Liver (tissue), 9 donors: Measurements from ENCODE around the gene HSPB9. TPM values are rescaled to one million over a fixed set of nuclear protein-coding genes. Genes with fewer than 3 reads are reported as not detected.

Experiments
- DNase-seq: peaks from one replicate; pipeline ENCODE4 v3.0.0-alpha.2; 2017; ENCODE audit warnings: low spot score
- H3K27ac ChIP-seq, 2 donors: one replicate each; pipeline ENCODE4 v1.7.0; 2013; ENCODE audit warnings: inconsistent platforms in 2 of 2, low read length in 2 of 2, control low read depth in 1 of 2, low read depth in 1 of 2, mild to moderate bottlenecking in 1 of 2
- H3K27me3 ChIP-seq, 4 donors: one replicate each; pipeline versions ENCODE4 v1.6.1 to v1.7.0; 2013; ENCODE audit warnings: low read length in 3 of 4, inconsistent platforms in 1 of 4, mild to moderate bottlenecking in 1 of 4, moderate library complexity in 1 of 4; ENCODE audit not compliant: control insufficient read depth in 4 of 4, insufficient read depth in 4 of 4
- H3K36me3 ChIP-seq, 4 donors: one replicate each; pipeline versions ENCODE4 v1.6.1 to v1.7.0; 2013; ENCODE audit warnings: low read length in 3 of 4, mild to moderate bottlenecking in 3 of 4, low read depth in 1 of 4, moderate library complexity in 1 of 4; ENCODE audit not compliant: control insufficient read depth in 4 of 4, insufficient read depth in 3 of 4
- H3K4me1 ChIP-seq, 4 donors: one replicate each; pipeline versions ENCODE4 v1.6.1 to v1.7.0; 2013; ENCODE audit warnings: low read length in 3 of 4, mild to moderate bottlenecking in 3 of 4, moderate library complexity in 1 of 4; ENCODE audit not compliant: control insufficient read depth in 4 of 4, insufficient read depth in 4 of 4
- H3K4me3 ChIP-seq, 3 donors: one replicate each; pipeline versions ENCODE4 v1.6.1 to v1.7.0; 2013; ENCODE audit warnings: low read length in 3 of 3, control low read depth in 1 of 3, low read depth in 1 of 3, mild to moderate bottlenecking in 1 of 3
- H3K9ac ChIP-seq, 2 donors: one replicate each; pipeline ENCODE4 v1.7.0; 2013; ENCODE audit warnings: low read length in 2 of 2, mild to moderate bottlenecking in 2 of 2, moderate library complexity in 2 of 2, control low read depth in 1 of 2, low read depth in 1 of 2
- H3K9me3 ChIP-seq, 4 donors: one replicate each; pipeline versions ENCODE4 v1.6.1 to v1.7.0; 2013; ENCODE audit warnings: low read length in 3 of 4; ENCODE audit not compliant: control insufficient read depth in 4 of 4
- CTCF ChIP-seq: fragments of 150-350 bp; IDR thresholded peaks from 2 replicates; pipeline ENCODE4 v1.5.1; 2017; ENCODE audit warnings: improper control_type of control experiment, low read depth, low read length; ENCODE audit not compliant: missing input control
- EGR1 ChIP-seq, 2 donors: IDR thresholded peaks; 2 replicates each; pipeline ENCODE4 v1.6.1; 2016 to 2018; ENCODE audit warnings: antibody characterized with exemption in 2 of 2, low read depth in 2 of 2
- FOXA2 ChIP-seq: IDR thresholded peaks from 2 replicates; pipeline ENCODE4 v1.6.1; 2016; ENCODE audit warnings: antibody characterized with exemption
- GABPA ChIP-seq, 2 donors: IDR thresholded peaks in 1 of 2; conservative IDR thresholded peaks in 1 of 2; 2 replicates each; pipeline ENCODE4 v1.6.1; 2016; ENCODE audit warnings: antibody characterized with exemption in 2 of 2, mild to moderate bottlenecking in 1 of 2, moderate library complexity in 1 of 2
- HNF4A ChIP-seq, 2 donors: conservative IDR thresholded peaks; 2 replicates each; pipeline ENCODE4 v1.6.1; 2016; ENCODE audit warnings: antibody characterized with exemption in 2 of 2, mild to moderate bottlenecking in 2 of 2
- HNF4G ChIP-seq: IDR thresholded peaks from 2 replicates; pipeline ENCODE4 v1.6.1; 2016; ENCODE audit warnings: antibody characterized with exemption
- JUND ChIP-seq, 2 donors: IDR thresholded peaks; 2 replicates each; pipeline ENCODE4 v1.6.1; 2016; ENCODE audit warnings: antibody characterized with exemption in 2 of 2
- MAX ChIP-seq: IDR thresholded peaks from 2 replicates; pipeline ENCODE4 v1.6.1; 2016; ENCODE audit warnings: antibody characterized with exemption
- NR2F2 ChIP-seq: IDR thresholded peaks from 2 replicates; pipeline ENCODE4 v1.6.1; 2016; ENCODE audit warnings: antibody characterized with exemption
- RAD21 ChIP-seq, 2 donors: IDR thresholded peaks; 2 replicates each; pipeline ENCODE4 v1.6.1; 2016; ENCODE audit warnings: antibody characterized with exemption in 2 of 2, mild to moderate bottlenecking in 2 of 2
- RXRA ChIP-seq, 2 donors: IDR thresholded peaks; 2 replicates each; pipeline ENCODE4 v1.6.1; 2017 to 2018; ENCODE audit warnings: antibody characterized with exemption in 2 of 2, mild to moderate bottlenecking in 1 of 2
- SP1 ChIP-seq: IDR thresholded peaks from 2 replicates; pipeline ENCODE4 v1.6.1; 2018; ENCODE audit warnings: antibody characterized with exemption, mild to moderate bottlenecking
- YY1 ChIP-seq: IDR thresholded peaks from 2 replicates; pipeline ENCODE4 v1.6.1; 2016; ENCODE audit warnings: antibody characterized with exemption, mild to moderate bottlenecking
- ZBTB33 ChIP-seq: IDR thresholded peaks from 2 replicates; pipeline ENCODE4 v1.6.1; 2016; ENCODE audit warnings: antibody characterized with exemption
- WGBS: extraction: QIAGEN DNeasy Blood & Tissue Kit; methylation state at CpG from one replicate; pipeline ENCODE4 v1.1.7; 2013; 5-methylcytosine and 5-hydroxymethylcytosine counted together
- polyA plus RNA-seq, 2 donors: library from polyadenylated mRNA; stranded (reverse) in 1 of 2; unstranded in 1 of 2; fragments of 200-250 nt in 1 of 2; fragments of >200 nt in 1 of 2; fragmentation: Nextera tagmentation in 1 of 2; extraction: Ambion mirVana in 1 of 2; gene quantifications; one replicate each; pipeline versions ENCODE4 v1.2.1 to v1.2.3, GENCODE V29; 2013 to 2015
- total RNA-seq, 2 donors: library from RNA; depleted of rRNA; stranded (reverse); fragments of >200 nt; gene quantifications; one replicate each; pipeline ENCODE4 v1.2.3, GENCODE V29; 2014
- donor health status: healthy.
- donor health status: healthy.
- donor health status: healthy.
- donor health status: healthy.
- donor health status: healthy.

Gene HSPB9
- total and polyA plus RNA-seq, 4 donors: 0.17 to 4.0 (median 0.56) TPM

- no peak overlapping the region for H3K27ac ChIP-seq
These were observed 2.3 kb upstream of the HSPB9 start for GRCh38 chr17:42120161-42120769.

GRCh38 chr17:42120770-42121769, 1.5 kb upstream of the HSPB9 start, which contains the start of gene KAT2A:
Gene KAT2A, minus strand, starts transcription at chr17:42121367. Its CDS starts 63 bp downstream, at chr17:42121304.
- WGBS: 6% methylated on average over 57 of the region's 57 CpGs

More at GRCh38 chr17:42120161-42120769, 2.3 kb upstream of the HSPB9 start:
- TF ChIP-seq FOXA2 (no peak), NR2F2 (no peak), RAD21 (IDR thresholded peaks at IDR 0.05) (no peak), MAX (no peak), HNF4A (conservative IDR thresholded peaks at IDR 0.05) (no peak), GABPA (IDR thresholded peaks at IDR 0.05 in 1 of 2, conservative IDR thresholded peaks at IDR 0.05 in 1 of 2) (no peak), RXRA (IDR thresholded peaks at IDR 0.05) (no peak), ZBTB33 (no peak), SP1 (no peak), HNF4G (no peak), JUND (IDR thresholded peaks at IDR 0.05) (no peak)
- Histone ChIP-seq H3K4me3 (peak overlapping the region in 1 of 3 donors; percentile 85), H3K36me3 (peaks cover 0 to 11% (median 6%) of the 10 kb centered on the region in 4 donors), H3K27me3 (no peaks in the 10 kb centered on the region), H3K9me3 (no peaks in the 10 kb centered on the region), H3K9ac (peak overlapping the region in 1 of 2 donors; percentile 3), H3K4me1 (peaks cover 7 to 30% (median 21%) of the 10 kb centered on the region in 4 donors)
- DNase-seq: no peak
- 68% methylated on average over 7 of the region's 7 CpGs for WGBS

More at GRCh38 chr17:42120770-42121769, 1.5 kb upstream of the HSPB9 start, which contains the start of gene KAT2A:
- H3K27me3 ChIP-seq: no peaks in the 10 kb centered on the region
- TF ChIP-seq EGR1 (IDR thresholded peaks at IDR 0.05; ENCODE audit: low read depth in 2 of 2): no peak
- TF ChIP-seq CTCF: no peak
- TF ChIP-seq MAX: no peak
- peak in 1 of 2 donors; percentile 39 for TF ChIP-seq RXRA (IDR thresholded peaks at IDR 0.05)
- TF ChIP-seq YY1: peak; percentile 49
- peak within 1 kb of the TSS in 1 of 2 donors; percentile 3 for H3K9ac ChIP-seq
- peaks cover 7 to 28% (median 19%) of the 10 kb centered on the region in 4 donors for H3K4me1 ChIP-seq
- H3K9me3 ChIP-seq: no peaks in the 10 kb centered on the region
- peak within 1 kb of the TSS; percentile 25 to 85 (median 61) for H3K4me3 ChIP-seq
- H3K36me3 ChIP-seq: peaks cover 5 to 16% (median 7%) of the 10 kb centered on the region in 4 donors
- peak within 1 kb of the TSS; percentile 79 to 81 for H3K27ac ChIP-seq
- peak; percentile 83 for DNase-seq
